Measurements from ENCODE around the gene ALOX15B. TPM values are rescaled to one million over a fixed set of nuclear protein-coding genes. Genes with fewer than 3 reads are reported as not detected.

Gene ALOX15B
- total and polyA plus RNA-seq, 10 of the 15 experiments (the other 5 are each of a cell fraction or from before 2014, with no cell fraction given): 0.01 TPM; not detected in 9

- H4K20me1 ChIP-seq (ENCODE audit: control insufficient read depth, insufficient read depth): no peaks in the 10 kb centered on the region
- H3K27ac ChIP-seq (ENCODE audit: control insufficient read depth, insufficient read depth): no peak overlapping the region
- no peaks in the 10 kb centered on the region for H3K4me1 ChIP-seq (ENCODE audit: control insufficient read depth, insufficient read depth, low read length)
- no peak overlapping the region for H3K4me3 ChIP-seq
- ChIA-PET SMC1A (ENCODE audit: uncharacterized antibody, unreplicated experiment) (interaction anchor here (1.2 to 4.7 kb wide), 4 partner anchors 20 to 39 kb away, joined by 4 to 32 read pairs (median 6); no protein-coding TSS in a partner anchor), POLR2A (interaction anchor here (1.1 kb wide), 1 partner anchor 20 kb away, joined by 3 read pairs; no protein-coding TSS in a partner anchor), CTCF (interaction anchor here (0.9 to 5.5 kb wide), 6 partner anchors 20 to 120 kb away, joined by 3 to 87 read pairs (median 4); no protein-coding TSS in a partner anchor), RAD21 (ENCODE audit: unreplicated experiment) (no interaction called here)
- no peaks in the 10 kb centered on the region for H3K79me2 ChIP-seq (ENCODE audit: control insufficient read depth, insufficient read depth, low read length)
- no peak overlapping the region for H3K9ac ChIP-seq (ENCODE audit: control insufficient read depth, insufficient read depth, low read length)
- ATAC-seq (no peak), DNase-seq (ENCODE audit: low read depth, low spot score) (no peak), FAIRE-seq (no peak)
- no peaks in the 10 kb centered on the region for H3K36me3 ChIP-seq (ENCODE audit: control insufficient read depth in 2 of 2, insufficient read depth in 2 of 2, low read length in 1 of 2)
- WGBS (ENCODE audit: insufficient coverage, insufficient replicate concordance, low lambda C conversion rate, missing lambda C conversion rate): 42% methylated on average over 13 of the region's 13 CpGs
- H3K27me3 ChIP-seq (replicated peaks in 1 of 2; ENCODE audit: control insufficient read depth in 2 of 2, insufficient read depth in 2 of 2, low read length in 1 of 2): peaks cover 3 to 5% of the 10 kb centered on the region in 2 experiments; a peak in 3 of 4 replicates
- in situ Hi-C loops (cut with MboI): no loop called here
- H2AFZ ChIP-seq (ENCODE audit: control insufficient read depth, low read depth, low read length): no peak overlapping the region
- no peaks in the 10 kb centered on the region for H3K9me3 ChIP-seq (replicated peaks; ENCODE audit: control insufficient read depth, insufficient read depth, low read length)
- BruUV-seq (replicated peaks): no TSS peak
- H3K4me2 ChIP-seq (ENCODE audit: control insufficient read depth, insufficient read depth): no peak overlapping the region
- TF ChIP-seq CHD4 (IDR thresholded peaks at IDR 0.05): no peak
- TF ChIP-seq JUNB (IDR thresholded peaks at IDR 0.05): no peak
- no peak for TF ChIP-seq TBL1XR1 (IDR thresholded peaks at IDR 0.05; ENCODE audit: low read depth, low read length)
- no peak for TF ChIP-seq ZNF24 (IDR thresholded peaks at IDR 0.05)
- no peak for TF ChIP-seq RB1 (IDR thresholded peaks at IDR 0.05; ENCODE audit: borderline replicate concordance)
- no peak for TF ChIP-seq GATAD2B (conservative IDR thresholded peaks at IDR 0.05; ENCODE audit: low read depth)
- TF ChIP-seq IKZF2 (IDR thresholded peaks at IDR 0.05): no peak
- TF ChIP-seq EED (IDR thresholded peaks at IDR 0.05; ENCODE audit: low read depth): no peak
- TF ChIP-seq TAF1 (IDR thresholded peaks at IDR 0.05; ENCODE audit: borderline replicate concordance, low read depth, low read length): no peak
- TF ChIP-seq HDGF (IDR thresholded peaks at IDR 0.05): no peak
- TF ChIP-seq, protein P1, sequence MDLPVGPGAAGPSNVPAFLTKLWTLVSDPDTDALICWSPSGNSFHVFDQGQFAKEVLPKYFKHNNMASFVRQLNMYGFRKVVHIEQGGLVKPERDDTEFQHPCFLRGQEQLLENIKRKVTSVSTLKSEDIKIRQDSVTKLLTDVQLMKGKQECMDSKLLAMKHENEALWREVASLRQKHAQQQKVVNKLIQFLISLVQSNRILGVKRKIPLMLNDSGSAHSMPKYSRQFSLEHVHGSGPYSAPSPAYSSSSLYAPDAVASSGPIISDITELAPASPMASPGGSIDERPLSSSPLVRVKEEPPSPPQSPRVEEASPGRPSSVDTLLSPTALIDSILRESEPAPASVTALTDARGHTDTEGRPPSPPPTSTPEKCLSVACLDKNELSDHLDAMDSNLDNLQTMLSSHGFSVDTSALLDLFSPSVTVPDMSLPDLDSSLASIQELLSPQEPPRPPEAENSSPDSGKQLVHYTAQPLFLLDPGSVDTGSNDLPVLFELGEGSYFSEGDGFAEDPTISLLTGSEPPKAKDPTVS (IDR thresholded peaks at IDR 0.05; ENCODE audit: low read depth, low read length): no peak
- no peak for TF ChIP-seq ZNF207 (IDR thresholded peaks at IDR 0.05; ENCODE audit: borderline replicate concordance)
- TF ChIP-seq NR2C1 (IDR thresholded peaks at IDR 0.05): no peak
- no peak for TF ChIP-seq KDM1A (IDR thresholded peaks at IDR 0.05; ENCODE audit: borderline replicate concordance)
- TF ChIP-seq SPI1 (IDR thresholded peaks at IDR 0.05; ENCODE audit: borderline replicate concordance, insufficient read depth, low read depth, low read length): no peak
- TF ChIP-seq ESRRA (IDR thresholded peaks at IDR 0.05; ENCODE audit: low read length): no peak
- TF ChIP-seq, protein P2, sequence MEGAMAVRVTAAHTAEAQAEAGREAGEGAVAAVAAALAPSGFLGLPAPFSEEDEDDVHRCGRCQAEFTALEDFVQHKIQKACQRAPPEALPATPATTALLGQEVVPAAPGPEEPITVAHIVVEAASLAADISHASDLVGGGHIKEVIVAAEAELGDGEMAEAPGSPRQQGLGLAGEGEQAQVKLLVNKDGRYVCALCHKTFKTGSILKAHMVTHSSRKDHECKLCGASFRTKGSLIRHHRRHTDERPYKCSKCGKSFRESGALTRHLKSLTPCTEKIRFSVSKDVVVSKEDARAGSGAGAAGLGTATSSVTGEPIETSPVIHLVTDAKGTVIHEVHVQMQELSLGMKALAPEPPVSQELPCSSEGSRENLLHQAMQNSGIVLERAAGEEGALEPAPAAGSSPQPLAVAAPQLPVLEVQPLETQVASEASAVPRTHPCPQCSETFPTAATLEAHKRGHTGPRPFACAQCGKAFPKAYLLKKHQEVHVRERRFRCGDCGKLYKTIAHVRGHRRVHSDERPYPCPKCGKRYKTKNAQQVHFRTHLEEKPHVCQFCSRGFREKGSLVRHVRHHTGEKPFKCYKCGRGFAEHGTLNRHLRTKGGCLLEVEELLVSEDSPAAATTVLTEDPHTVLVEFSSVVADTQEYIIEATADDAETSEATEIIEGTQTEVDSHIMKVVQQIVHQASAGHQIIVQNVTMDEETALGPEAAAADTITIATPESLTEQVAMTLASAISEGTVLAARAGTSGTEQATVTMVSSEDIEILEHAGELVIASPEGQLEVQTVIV (IDR thresholded peaks at IDR 0.05; ENCODE audit: borderline replicate concordance, partially characterized antibody): no peak
- TF ChIP-seq NR2F1 (conservative IDR thresholded peaks at IDR 0.05): no peak
- intact Hi-C loops (cut with micrococcal nuclease; ENCODE audit: unreplicated experiment): no loop called here
Observed at GRCh38 chr17:8021565-8022359, 17.1 kb upstream of the ALOX15B start.
